Natural killer cell treated with Interleukin-12 subunit alpha and Interleukin-12 subunit beta and Interleukin-15 and Interleukin-18, amount 100 ng/mL, for 72 hours (primary cell): ENCODE results near the gene CENPF. TPM values are rescaled to one million over a fixed set of nuclear protein-coding genes. Genes with fewer than 3 reads are reported as not detected.

Experiments
- ATAC-seq, 2 donors: fragments of 150-1000 bp; cut with Tn5 transposase in 1 of 2; sonication (Bioruptor Pico), chemical (Tn5 transposase) in 1 of 2; 2 replicates each; pipeline ENCODE4 v1.10.0; 2021
- DNase-seq: peaks from one replicate; pipeline ENCODE4 v3.0.0; 2022; ENCODE audit warnings: low spot score
- H3K27ac Mint-ChIP-seq, 2 donors: 1 replicate in 1 of 2; 2 replicates in 1 of 2; pipeline ENCODE4 v1.8.0; 2022; ENCODE audit warnings: mixed read lengths in 2 of 2, mild to moderate bottlenecking in 1 of 2, moderate library complexity in 1 of 2
- H3K27me3 Mint-ChIP-seq, 2 donors: 1 replicate in 1 of 2; 2 replicates in 1 of 2; pipeline ENCODE4 v1.8.0; 2022; ENCODE audit warnings: mixed read lengths in 2 of 2
- H3K36me3 Mint-ChIP-seq: one replicate; pipeline ENCODE4 v1.8.0; 2022; ENCODE audit warnings: mixed read lengths
- H3K4me1 Mint-ChIP-seq, 2 donors: 1 replicate in 1 of 2; 2 replicates in 1 of 2; pipeline ENCODE4 v1.8.0; 2022; ENCODE audit warnings: low read depth in 2 of 2, mixed read lengths in 2 of 2, mild to moderate bottlenecking in 1 of 2
- H3K4me3 Mint-ChIP-seq: one replicate; pipeline ENCODE4 v1.8.0; 2022; ENCODE audit warnings: mixed read lengths
- H3K9me3 Mint-ChIP-seq: 2 replicates; pipeline ENCODE4 v1.8.0; 2022; ENCODE audit warnings: mixed read lengths
- total RNA-seq, 2 donors: library from RNA; stranded (reverse); gene quantifications; one replicate each; pipeline ENCODE4 v1.2.3, GENCODE V29; 2022

The CENPF gene
- total RNA-seq, 2 donors from 2014 or later = 28.7 to 56.7 TPM

DNA sequence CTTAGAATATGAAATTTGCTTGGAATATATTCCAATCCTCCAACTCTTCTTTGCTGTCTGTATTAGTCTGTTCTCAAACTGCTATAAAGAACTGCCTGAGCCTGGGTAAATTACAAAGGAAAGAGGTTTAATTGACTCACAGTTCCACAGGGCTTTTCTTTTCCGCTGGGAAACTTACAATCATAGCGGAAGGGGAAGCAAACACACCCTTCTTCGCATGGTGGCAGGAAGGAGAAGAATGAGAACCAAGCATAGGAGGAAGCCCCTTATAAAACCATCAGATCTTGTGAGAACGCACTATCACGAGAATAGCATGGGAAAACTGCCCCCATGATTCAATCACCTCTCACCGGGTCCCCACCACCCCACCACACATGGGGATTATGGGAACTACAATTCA lies 14.8 kb downstream of the CENPF start:
- DNase-seq = no peak
- no peak overlapping the region for H3K4me3 Mint-ChIP-seq
- no peak overlapping the region for H3K27ac Mint-ChIP-seq
- H3K27me3 Mint-ChIP-seq = no peaks in the 10 kb centered on the region
- no peak for ATAC-seq
- H3K4me1 Mint-ChIP-seq = no peaks in the 10 kb centered on the region
- H3K9me3 Mint-ChIP-seq = no peaks in the 10 kb centered on the region
- H3K36me3 Mint-ChIP-seq = peaks cover 4% of the 10 kb centered on the region

DNA sequence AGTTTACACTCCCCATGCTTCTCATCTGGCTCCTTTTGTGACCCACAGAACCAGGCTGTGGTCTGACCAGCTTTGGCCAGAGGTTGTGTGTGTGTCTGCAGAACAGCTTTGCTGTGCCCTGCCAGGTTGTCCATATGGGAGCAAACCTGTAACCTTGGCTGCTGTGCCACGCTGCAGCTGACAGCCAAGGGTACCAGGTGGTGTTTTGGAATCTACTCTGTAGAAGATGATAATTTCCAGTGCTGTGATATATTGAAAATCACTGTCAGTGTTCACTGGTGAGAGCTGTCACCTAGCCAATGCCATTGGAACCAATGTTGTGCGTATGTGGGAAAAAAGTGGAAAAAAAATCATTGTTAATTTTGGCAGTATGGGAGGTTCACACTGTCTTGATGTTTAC lies 18.2 kb downstream of the CENPF start:
- H3K4me1 Mint-ChIP-seq = no peaks in the 10 kb centered on the region
- H3K27me3 Mint-ChIP-seq = no peaks in the 10 kb centered on the region
- no peak overlapping the region for H3K4me3 Mint-ChIP-seq
- H3K9me3 Mint-ChIP-seq = no peaks in the 10 kb centered on the region
- no peak for DNase-seq
- no peak overlapping the region for H3K27ac Mint-ChIP-seq
- ATAC-seq = no peak
- peaks cover 8% of the 10 kb centered on the region for H3K36me3 Mint-ChIP-seq

DNA sequence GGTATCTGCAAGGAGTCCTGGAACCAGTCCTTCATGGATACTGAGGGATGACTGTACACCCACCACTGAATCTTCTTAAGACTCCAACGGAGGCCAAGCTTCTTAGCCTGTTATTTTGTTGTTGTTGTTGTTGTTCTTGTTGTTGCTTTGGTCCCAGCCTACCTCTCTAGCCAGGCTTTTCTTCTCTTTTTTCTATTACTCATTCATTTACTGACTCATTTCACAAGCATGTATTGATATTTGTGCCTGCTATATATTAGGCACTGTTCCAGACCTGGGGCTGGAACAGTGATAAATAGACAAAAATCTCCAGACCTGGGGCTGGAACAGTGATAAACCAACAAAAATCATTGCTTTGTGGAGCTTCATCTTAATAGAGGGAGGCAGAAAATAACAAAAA lies 20.4 kb downstream of the CENPF start:
- no peaks in the 10 kb centered on the region for H3K27me3 Mint-ChIP-seq
- peaks cover 9% of the 10 kb centered on the region for H3K36me3 Mint-ChIP-seq
- DNase-seq = no peak
- no peaks in the 10 kb centered on the region for H3K4me1 Mint-ChIP-seq
- no peak for ATAC-seq
- H3K9me3 Mint-ChIP-seq = no peaks in the 10 kb centered on the region
- no peak overlapping the region for H3K27ac Mint-ChIP-seq
- no peak overlapping the region for H3K4me3 Mint-ChIP-seq

DNA sequence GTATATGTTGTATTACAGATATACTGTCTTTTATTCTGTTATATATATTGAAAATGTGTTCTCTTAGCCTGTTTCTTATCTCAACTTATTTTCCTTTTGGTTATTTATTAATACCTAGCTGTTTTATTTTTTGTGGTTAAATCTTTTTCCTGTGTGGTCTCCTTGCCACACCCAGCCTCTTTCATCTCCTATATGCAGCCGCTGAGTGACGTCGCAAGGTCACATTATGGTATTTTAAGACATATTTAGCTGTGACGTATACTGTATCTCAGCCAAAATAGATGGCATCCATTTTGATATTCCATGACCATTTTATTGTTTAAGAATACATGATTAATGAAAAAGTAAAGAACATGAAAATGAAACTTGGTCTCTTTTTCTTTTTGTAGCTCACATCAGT lies 29.1 kb downstream of the CENPF start:
- Mint-ChIP-seq H3K4me3 (no peak overlapping the region), H3K4me1 (peaks cover 4 to 7% of the 10 kb centered on the region in 2 donors), H3K27me3 (no peaks in the 10 kb centered on the region), H3K27ac (no peak overlapping the region), H3K36me3 (peaks cover 6% of the 10 kb centered on the region), H3K9me3 (no peaks in the 10 kb centered on the region)
- DNase-seq = no peak
- no peak for ATAC-seq

DNA sequence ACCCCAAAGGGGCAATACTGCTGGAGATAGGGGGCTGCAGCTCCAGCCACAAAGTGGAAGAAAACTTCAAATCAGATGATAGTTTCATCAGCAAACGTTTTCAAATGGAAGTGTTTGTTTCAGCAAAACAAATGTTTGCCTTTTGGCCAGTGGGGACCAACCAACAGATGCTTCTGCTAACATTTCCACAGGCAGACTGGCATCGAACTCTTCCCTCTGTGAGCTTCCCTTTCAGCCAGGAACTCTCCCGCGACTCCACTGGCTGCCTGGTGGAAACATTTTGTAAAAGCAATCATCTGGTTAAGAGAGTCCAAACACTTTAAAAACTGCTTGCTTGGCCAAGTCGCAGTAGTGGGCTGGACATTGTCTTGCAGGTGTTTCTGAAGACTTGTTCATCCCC lies 30.7 kb downstream of the CENPF start:
- no peak overlapping the region for H3K4me3 Mint-ChIP-seq
- H3K36me3 Mint-ChIP-seq = peaks cover 6% of the 10 kb centered on the region
- no peaks in the 10 kb centered on the region for H3K27me3 Mint-ChIP-seq
- H3K27ac Mint-ChIP-seq = no peak overlapping the region
- DNase-seq = no peak
- H3K9me3 Mint-ChIP-seq = no peaks in the 10 kb centered on the region
- H3K4me1 Mint-ChIP-seq = peaks cover 4 to 7% of the 10 kb centered on the region in 2 donors
- ATAC-seq = no peak

DNA sequence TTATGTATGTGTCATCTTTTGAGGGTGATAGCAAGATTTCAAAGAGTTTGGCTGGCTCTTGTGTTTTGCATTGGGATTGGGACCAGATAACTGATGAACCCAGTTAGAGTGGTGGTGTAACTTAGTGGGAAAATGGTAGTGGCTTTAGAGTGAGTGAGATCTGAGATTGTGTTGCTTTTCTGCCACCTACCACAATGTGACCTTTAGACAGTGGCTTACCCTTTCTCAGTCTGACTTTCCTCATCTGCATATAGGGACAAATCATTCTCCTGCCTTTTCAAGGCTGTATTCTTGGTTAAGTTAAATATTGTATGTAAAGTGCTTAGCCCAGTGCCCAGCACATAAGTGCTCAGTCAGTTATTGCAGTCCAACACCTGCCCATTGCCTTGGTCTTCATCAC lies 31.3 kb downstream of the CENPF start:
- ATAC-seq (no peak), DNase-seq (no peak)
- peaks cover 6% of the 10 kb centered on the region for H3K36me3 Mint-ChIP-seq
- H3K4me3 Mint-ChIP-seq = no peak overlapping the region
- peaks cover 4 to 7% of the 10 kb centered on the region in 2 donors for H3K4me1 Mint-ChIP-seq
- H3K9me3 Mint-ChIP-seq = no peaks in the 10 kb centered on the region
- no peaks in the 10 kb centered on the region for H3K27me3 Mint-ChIP-seq
- no peak overlapping the region for H3K27ac Mint-ChIP-seq

DNA sequence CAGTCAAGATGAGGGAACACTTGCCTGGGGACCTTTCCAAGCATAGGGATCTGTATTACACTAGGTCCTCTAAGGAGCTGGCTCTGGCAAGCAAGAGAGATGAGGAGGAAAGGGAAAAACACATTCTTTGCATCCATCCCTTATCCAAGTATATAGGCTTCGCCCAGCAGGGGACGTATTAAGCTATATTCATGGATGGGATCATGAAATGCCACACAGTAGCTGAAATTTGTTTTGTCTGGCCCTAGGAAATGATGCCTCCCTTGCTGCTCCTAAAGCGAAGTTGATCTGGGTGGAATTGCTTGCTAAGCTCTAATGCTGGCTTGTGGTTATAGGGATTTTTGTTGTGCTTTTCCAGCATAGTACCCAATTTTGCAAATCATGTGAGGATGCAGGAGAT lies 32.1 kb downstream of the CENPF start:
- H3K4me1 Mint-ChIP-seq = peaks cover 4 to 7% of the 10 kb centered on the region in 2 donors
- no peaks in the 10 kb centered on the region for H3K9me3 Mint-ChIP-seq
- H3K27ac Mint-ChIP-seq = no peak overlapping the region
- H3K27me3 Mint-ChIP-seq = no peaks in the 10 kb centered on the region
- ATAC-seq (no peak), DNase-seq (no peak)
- H3K4me3 Mint-ChIP-seq = no peak overlapping the region
- peaks cover 6% of the 10 kb centered on the region for H3K36me3 Mint-ChIP-seq

DNA sequence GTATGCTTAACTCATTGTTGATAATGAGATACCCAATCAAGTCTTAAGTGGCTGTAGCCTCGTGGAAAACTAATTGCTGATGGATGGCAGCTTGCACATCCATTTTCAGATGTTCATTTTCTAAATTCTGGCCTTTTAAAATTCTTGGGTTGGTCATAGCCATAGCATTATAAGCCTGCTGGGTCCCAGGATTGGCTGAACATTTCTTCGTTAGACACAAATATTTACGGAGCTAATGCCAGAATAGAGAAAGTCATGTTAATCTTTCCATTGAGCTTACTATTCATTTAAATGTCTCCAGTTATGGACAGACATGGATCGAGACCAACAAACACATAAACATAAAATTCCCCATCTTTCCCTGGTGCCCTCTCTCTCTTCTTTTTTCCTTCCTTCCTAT lies 32.5 kb downstream of the CENPF start:
- H3K4me3 Mint-ChIP-seq = no peak overlapping the region
- H3K36me3 Mint-ChIP-seq = peaks cover 6% of the 10 kb centered on the region
- DNase-seq = no peak
- H3K27me3 Mint-ChIP-seq = no peaks in the 10 kb centered on the region
- no peaks in the 10 kb centered on the region for H3K9me3 Mint-ChIP-seq
- H3K4me1 Mint-ChIP-seq = peaks cover 4 to 7% of the 10 kb centered on the region in 2 donors
- H3K27ac Mint-ChIP-seq = no peak overlapping the region
- no peak for ATAC-seq

DNA sequence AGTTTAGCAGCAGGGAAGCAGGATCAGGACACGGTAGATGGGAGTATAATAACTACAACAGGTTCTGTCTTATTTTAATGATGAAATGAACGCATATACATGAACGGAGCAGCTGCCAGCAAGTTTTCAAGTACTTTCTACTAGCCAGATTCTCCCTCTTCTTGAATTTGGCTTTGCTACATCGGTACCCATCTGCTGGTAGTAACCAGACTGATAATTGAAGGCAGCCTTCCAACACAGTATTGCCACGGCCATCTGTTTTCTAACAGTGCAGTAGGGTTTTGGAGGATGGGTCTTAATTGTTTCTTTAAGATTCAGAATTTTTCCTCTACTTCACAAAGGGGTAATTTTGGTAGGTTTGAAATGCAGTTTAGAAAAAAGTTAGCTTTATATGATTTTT lies 33.4 kb downstream of the CENPF start:
- no peak for ATAC-seq
- no peak for DNase-seq
- no peaks in the 10 kb centered on the region for H3K27me3 Mint-ChIP-seq
- H3K4me3 Mint-ChIP-seq = no peak overlapping the region
- peaks cover 4 to 7% of the 10 kb centered on the region in 2 donors for H3K4me1 Mint-ChIP-seq
- no peak overlapping the region for H3K27ac Mint-ChIP-seq
- no peaks in the 10 kb centered on the region for H3K9me3 Mint-ChIP-seq
- peaks cover 6% of the 10 kb centered on the region for H3K36me3 Mint-ChIP-seq

DNA sequence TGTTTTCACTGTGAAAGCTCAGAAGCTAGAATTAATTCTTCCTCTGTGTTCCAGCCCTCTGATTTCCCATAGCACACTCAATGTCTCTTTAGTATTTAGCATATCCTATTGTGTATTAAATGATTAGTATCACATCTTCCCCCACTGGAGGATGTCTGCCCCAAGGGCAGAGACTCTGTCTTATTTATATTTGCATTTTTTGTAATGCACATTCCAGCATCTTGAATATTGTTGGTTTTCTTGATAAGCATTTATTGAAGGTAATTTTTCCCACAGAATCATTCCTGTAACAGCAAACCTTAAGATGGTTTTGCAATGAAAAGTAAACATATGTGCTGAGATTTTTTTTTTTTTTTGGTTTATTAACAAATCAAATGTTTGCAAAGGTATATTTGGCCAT lies 34.1 kb downstream of the CENPF start:
- Mint-ChIP-seq H3K9me3 (no peaks in the 10 kb centered on the region), H3K27me3 (no peaks in the 10 kb centered on the region), H3K4me1 (peaks cover 2 to 3% of the 10 kb centered on the region in 2 donors), H3K36me3 (peaks cover 6% of the 10 kb centered on the region), H3K27ac (no peak overlapping the region), H3K4me3 (no peak overlapping the region)
- DNase-seq (no peak), ATAC-seq (no peak)

DNA sequence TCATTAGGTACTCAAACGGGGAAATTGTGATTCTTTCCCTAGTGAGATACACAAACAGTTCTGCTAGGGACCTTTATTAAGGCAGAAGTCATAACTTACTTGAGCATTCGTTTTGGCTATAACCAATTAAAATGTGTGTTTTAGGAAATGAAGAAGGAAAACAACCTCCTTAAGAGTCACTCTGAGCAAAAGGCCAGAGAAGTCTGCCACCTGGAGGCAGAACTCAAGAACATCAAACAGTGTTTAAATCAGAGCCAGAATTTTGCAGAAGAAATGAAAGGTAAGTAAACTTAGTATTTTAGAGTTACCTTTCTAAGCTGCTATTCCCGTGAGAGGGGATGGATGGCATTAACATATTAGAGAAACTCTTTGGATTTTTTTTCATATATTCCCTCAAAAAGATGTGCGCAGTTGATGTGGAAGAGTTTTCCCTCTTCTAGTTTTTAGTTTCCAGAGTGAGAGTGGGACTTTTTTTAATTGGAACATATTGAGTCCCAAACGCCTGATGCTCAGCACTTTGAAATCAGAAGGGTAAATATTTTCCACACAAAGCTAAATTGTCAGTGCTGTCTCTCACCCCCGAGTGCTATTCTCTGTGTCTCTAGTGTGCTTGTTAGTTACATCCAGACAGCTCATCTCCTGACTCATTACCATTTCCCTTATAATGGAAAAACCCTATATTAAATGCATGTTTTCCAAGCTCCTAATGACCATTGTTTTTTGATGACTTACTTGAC lies 34.9 kb downstream of the CENPF start:
- no peaks in the 10 kb centered on the region for H3K27me3 Mint-ChIP-seq
- ATAC-seq (no peak), DNase-seq (no peak)
- peaks cover 6% of the 10 kb centered on the region for H3K36me3 Mint-ChIP-seq
- no peaks in the 10 kb centered on the region for H3K4me1 Mint-ChIP-seq
- H3K9me3 Mint-ChIP-seq = no peaks in the 10 kb centered on the region
- no peak overlapping the region for H3K4me3 Mint-ChIP-seq
- H3K27ac Mint-ChIP-seq = no peak overlapping the region

DNA sequence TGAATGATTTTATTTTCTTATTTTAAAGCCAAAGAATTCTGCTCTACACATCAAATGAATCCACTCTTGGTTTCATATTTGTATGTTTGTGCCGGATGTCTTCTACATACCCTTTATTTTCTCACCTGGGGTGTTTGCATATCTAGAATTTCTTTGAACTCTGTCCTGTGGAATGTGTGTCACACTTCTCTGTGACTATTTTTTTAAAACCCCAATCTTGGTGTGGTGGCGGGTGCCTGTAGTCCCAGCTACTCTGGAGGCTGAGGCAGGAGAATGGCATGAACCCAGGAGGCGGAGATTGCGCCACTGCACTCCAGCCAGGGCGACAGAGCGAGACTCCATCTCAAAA lies 35.4 kb downstream of the CENPF start:
- no peaks in the 10 kb centered on the region for H3K4me1 Mint-ChIP-seq
- no peak overlapping the region for H3K4me3 Mint-ChIP-seq
- H3K9me3 Mint-ChIP-seq = no peaks in the 10 kb centered on the region
- no peak overlapping the region for H3K27ac Mint-ChIP-seq
- no peak for DNase-seq
- no peaks in the 10 kb centered on the region for H3K27me3 Mint-ChIP-seq
- H3K36me3 Mint-ChIP-seq = peaks cover 6% of the 10 kb centered on the region
- no peak for ATAC-seq

DNA sequence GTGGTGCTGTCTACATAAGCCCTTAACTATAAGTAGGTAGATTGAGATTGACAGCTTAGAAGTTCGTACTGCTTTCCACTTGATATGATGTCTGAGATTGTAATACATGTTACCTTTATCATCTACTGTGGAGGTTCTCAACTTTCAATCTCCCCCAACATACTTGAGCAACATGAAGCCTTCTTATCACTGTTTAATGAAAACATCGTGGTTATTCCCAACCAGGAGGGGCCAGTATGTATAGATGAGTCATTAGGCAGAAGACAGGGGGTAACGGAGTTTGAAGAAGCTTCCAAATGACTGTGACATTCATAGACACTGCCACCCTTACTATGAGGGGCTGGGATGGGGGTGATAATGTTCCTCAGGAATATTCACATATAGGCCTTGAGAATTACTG lies 36.0 kb downstream of the CENPF start:
- H3K9me3 Mint-ChIP-seq = no peaks in the 10 kb centered on the region
- H3K4me3 Mint-ChIP-seq = no peak overlapping the region
- DNase-seq (no peak), ATAC-seq (no peak)
- no peaks in the 10 kb centered on the region for H3K4me1 Mint-ChIP-seq
- H3K27me3 Mint-ChIP-seq = no peaks in the 10 kb centered on the region
- no peak overlapping the region for H3K27ac Mint-ChIP-seq
- peaks cover 3% of the 10 kb centered on the region for H3K36me3 Mint-ChIP-seq

DNA sequence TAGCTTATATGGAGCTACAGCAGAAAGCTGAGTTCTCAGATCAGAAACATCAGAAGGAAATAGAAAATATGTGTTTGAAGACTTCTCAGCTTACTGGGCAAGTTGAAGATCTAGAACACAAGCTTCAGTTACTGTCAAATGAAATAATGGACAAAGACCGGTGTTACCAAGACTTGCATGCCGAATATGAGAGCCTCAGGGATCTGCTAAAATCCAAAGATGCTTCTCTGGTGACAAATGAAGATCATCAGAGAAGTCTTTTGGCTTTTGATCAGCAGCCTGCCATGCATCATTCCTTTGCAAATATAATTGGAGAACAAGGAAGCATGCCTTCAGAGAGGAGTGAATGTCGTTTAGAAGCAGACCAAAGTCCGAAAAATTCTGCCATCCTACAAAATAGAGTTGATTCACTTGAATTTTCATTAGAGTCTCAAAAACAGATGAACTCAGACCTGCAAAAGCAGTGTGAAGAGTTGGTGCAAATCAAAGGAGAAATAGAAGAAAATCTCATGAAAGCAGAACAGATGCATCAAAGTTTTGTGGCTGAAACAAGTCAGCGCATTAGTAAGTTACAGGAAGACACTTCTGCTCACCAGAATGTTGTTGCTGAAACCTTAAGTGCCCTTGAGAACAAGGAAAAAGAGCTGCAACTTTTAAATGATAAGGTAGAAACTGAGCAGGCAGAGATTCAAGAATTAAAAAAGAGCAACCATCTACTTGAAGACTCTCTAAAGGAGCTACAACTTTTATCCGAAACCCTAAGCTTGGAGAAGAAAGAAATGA lies 37.6 kb downstream of the CENPF start:
- H3K27ac Mint-ChIP-seq = no peak overlapping the region
- DNase-seq (no peak), ATAC-seq (no peak)
- H3K4me3 Mint-ChIP-seq = no peak overlapping the region
- no peaks in the 10 kb centered on the region for H3K4me1 Mint-ChIP-seq
- H3K27me3 Mint-ChIP-seq = no peaks in the 10 kb centered on the region
- H3K9me3 Mint-ChIP-seq = no peaks in the 10 kb centered on the region
- H3K36me3 Mint-ChIP-seq = peaks cover 8% of the 10 kb centered on the region
